ENCODE data around the gene OR5A2.
"Not testable (repeated sequence)": the region's sequence is repeated elsewhere in the genome, so short reads cannot be mapped to it uniquely, and the experiment has no call there.

Gene OR5A2
- total RNA-seq, result 0 reads per million in 2 donors

GRCh38 chr11:59426361-59427067 is at the start of gene OR5A2:
Gene OR5A2 (minus strand): TSS chr11:59426413. CDS start chr11:59422953, 3,460 bp downstream.
- no peak for DNase-seq

GRCh38 chr11:59475176-59475575 is 49.0 kb upstream of the OR5A2 start:
- no peak for DNase-seq

GRCh38 chr11:59473015-59473414 is 46.8 kb upstream of the OR5A2 start, which contains the start of gene OR4D10:
Gene OR4D10 (plus strand): TSS chr11:59473315. CDS start chr11:59477430, 4,115 bp downstream.
- DNase-seq, result no peak

DNA sequence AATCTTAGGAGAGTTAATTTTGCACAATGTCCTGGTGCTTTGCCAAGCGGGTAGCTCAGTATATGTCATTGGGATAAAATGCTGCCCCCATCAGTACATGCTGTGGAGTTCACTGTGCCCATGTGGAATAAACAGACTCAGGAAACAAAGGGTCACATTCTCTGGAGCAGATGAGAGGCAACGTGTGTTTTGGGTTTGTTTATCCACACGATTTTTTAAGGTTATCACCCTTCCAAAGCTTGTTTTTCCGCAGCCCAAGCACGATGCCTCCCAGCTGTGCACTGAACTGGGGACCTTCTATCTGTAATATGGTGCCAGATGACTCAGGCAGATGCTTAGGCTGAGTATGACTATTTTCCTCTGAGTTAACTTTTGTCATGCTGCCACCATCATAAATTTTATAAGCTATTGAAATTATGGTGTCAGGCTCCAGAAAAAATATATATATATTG is 37.0 kb upstream of the OR5A2 start:
- no peak for DNase-seq

DNA sequence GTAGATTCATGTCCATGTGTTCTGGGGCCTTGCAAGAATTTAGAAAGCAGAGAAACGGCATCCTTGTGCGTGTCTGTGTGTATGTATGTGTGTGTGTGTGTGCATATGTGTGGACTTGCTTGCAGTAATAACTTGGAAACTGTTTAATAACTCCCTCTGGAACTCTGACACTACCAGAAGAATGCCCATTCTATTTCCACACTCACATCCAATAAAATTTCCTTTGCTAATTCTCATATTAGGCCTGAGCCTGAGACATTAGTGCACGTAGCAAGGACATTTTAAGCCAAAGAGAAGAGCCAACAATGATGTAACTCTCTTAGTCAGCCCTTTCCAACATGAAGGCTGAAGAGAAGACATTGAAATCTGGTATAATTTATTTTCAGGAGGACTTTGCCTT is 33.7 kb upstream of the OR5A2 start:
- DNase-seq, result no peak

DNA sequence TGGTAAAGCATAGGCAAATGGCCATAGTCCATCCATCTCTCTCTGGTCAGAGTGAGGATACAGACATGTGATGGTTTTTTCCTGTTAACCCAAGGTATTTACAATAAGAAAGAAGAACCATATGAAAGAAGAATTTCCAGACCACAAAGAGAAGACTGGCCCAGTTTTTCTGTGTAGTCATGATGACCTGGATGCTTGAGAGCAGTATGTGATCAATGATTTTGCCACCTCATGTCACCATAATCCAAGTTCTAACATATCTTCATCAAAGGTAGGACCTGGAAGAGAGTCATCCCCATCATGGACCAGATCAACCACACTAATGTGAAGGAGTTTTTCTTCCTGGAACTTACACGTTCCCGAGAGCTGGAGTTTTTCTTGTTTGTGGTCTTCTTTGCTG is 30.4 kb upstream of the OR5A2 start, which contains the start of gene OR4D6:
Gene OR4D6, plus strand, starts transcription at position 301 of the 400 bp plus-strand sequence. Its CDS starts 0 bp downstream, at position 301.
- no peak for DNase-seq

- no peak for DNase-seq
Observed at GRCh38 chr11:59448484-59448883, 22.3 kb upstream of the OR5A2 start.

DNA sequence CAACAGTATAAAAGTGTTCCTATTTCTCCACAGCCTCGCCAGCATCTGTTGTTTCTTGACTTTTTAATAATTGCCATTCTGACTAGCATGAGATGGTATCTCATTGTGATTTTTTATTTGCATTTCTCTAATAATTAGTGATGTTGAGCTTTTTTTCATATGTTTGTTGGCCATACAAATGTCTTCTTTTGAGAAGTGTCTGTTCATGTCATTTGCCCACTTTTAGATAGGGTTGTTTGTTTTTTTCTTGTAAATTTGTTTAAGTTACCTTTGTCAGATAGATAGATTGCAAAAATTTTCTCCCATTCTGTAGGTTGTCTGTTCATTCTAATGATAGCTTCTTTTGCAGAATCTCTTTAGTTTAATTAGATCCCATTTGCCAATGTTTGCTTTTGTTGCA is 19.4 kb upstream of the OR5A2 start:
- not testable (repeated sequence) for DNase-seq

- no peak for DNase-seq
Observed at GRCh38 chr11:59437770-59438169, 11.6 kb upstream of the OR5A2 start.

- no peak for DNase-seq
Observed at GRCh38 chr11:59436169-59436568, 10.0 kb upstream of the OR5A2 start, which contains the start of gene OR5A1. Gene OR5A1 (plus strand): TSS chr11:59436469. CDS start chr11:59443169, 6,700 bp downstream.

DNA sequence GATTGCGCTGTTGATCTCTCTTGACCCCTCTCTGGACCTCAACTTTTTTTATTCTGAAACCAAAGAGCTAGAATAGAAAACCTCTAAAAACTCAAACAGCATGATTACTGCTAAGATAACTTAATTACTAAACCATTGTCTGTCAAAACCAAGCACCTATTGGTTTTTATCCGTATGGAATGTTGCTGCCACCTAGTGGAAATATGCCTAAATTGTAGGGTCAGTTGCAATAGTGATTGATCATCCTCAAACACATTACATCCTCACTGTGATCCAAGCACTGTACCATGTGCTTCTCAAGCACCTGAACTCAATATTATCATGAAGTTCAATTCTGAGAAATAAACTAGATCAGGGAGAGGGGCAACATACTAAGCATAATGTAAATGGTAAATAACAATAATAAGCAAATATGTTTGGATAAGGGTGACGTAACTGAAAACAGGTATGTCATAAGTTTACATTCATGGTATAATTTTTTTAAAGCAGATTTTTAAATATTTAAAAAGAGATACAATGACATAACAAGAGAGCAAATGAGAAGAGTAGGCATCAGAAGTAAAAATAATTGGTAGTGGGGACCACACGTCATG is 3.8 kb upstream of the OR5A2 start:
- DNase-seq, result peak; percentile 8

GRCh38 chr11:59427068-59427382 is 812 bp upstream of the OR5A2 start:
- DNase-seq, result no peak

DNA sequence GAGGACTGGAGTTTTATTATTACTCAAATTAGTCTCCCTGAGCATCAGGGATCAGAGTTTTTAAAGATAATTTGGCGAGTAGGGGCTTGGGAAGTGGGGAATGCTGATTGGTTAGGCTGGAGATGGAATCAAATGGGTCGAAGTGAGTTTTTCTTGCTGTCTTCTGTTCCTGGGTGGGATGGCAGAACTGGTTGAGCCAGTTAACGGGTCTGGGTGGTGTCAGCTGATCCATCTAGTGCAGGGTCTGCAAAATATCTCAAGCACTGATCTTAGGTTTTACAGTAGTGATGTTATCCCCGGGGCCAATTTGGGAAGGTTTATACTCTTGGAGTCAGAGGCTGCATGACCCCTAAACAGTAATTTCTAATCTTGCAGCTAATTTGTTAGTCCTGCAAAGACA is 1.1 kb downstream of the OR5A2 start:
- DNase-seq, result no peak

GRCh38 chr11:59423835-59424234 is 2.4 kb downstream of the OR5A2 start:
- no peak for DNase-seq

DNA sequence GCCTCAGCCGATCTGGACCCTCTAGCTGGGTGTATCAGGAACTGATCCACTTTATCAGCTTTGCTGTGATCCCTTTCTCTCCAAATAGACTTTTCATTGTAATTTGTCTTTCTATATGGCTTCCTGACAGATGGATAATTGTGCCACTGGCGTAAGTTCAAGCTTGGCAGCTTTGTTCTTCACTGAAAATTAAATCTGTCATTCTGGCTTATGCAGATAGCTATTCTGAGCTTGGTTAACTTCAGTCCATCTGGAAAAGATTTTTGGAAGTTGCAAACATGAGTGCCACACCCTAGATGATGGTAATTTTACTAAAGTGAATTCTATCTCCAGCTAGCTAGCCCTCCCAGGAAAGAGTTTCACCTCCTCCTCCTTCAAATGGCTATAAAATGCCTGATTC is 8.1 kb downstream of the OR5A2 start:
- no peak for DNase-seq

- no peak for DNase-seq
Observed at GRCh38 chr11:59417023-59417422, 9.2 kb downstream of the OR5A2 start.

GRCh38 chr11:59416613-59417012 is 9.6 kb downstream of the OR5A2 start:
- DNase-seq, result no peak

- no peak for DNase-seq
Observed at GRCh38 chr11:59415111-59415510, 11.1 kb downstream of the OR5A2 start.

DNA sequence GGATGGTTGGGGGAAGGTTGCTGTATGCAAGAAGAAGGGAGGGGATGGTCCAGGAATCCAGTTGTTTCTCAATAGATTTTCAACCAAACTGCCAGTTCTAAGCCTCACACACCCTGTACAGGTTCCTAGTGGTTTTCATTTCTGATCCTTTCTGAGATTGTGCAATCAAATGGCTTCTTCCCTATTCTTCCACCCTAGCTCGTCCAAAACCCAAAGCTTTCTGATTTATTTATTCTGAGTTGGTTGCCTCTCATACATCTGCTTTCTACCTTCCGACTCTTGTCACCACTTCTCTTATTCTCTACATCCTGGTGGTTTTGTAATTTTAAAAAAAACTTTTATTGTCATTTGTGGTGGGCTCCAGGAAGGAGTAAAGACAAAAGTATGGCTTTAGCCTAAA is 12.6 kb downstream of the OR5A2 start:
- no peak for DNase-seq

- no peak for DNase-seq
Observed at GRCh38 chr11:59403546-59403945, 22.7 kb downstream of the OR5A2 start.

DNA sequence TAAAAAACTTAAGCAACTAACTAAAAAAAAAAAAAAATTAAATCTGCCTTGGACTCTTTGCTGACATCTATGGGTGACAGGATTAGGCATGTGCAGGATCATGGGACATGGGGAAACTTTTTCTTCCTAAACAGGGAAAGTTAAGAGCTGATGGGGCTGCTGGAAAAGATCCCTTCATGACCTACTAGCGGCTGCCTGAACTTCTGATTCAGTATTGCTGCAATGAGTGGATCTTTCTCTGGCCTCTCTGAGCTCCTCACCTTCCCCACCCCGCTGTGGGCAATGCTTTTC is 25.0 kb downstream of the OR5A2 start:
- no peak for DNase-seq

- DNase-seq, result no peak
Observed at GRCh38 chr11:59400461-59401261, 25.6 kb downstream of the OR5A2 start.

GRCh38 chr11:59394186-59394585 is 32.0 kb downstream of the OR5A2 start:
- DNase-seq, result no peak
